Kidney (tissue), 14 donors: ENCODE data around the gene RBX1. TPM values are rescaled to one million over a fixed set of nuclear protein-coding genes. Genes with fewer than 3 reads are reported as not detected.

Experiments
- DNase-seq, 5 donors: peaks; one replicate each; pipeline ENCODE4 v3.0.0-alpha.2; 2013 to 2020
- FAIRE-seq: peaks from 2 replicates; lab custom pipeline; 2012; peaks lifted over from hg19 to GRCh38; lab: Jason Lieb, UNC
- H3K27ac ChIP-seq, 2 donors: one replicate each; pipeline ENCODE4 v1.7.0; 2013; ENCODE audit warnings: low read depth in 2 of 2, low read length in 2 of 2, inconsistent platforms in 1 of 2
- H3K27me3 ChIP-seq: one replicate; pipeline ENCODE4 v1.7.1; 2013; ENCODE audit warnings: low read length, inconsistent platforms; ENCODE audit not compliant: control insufficient read depth, insufficient read depth
- H3K36me3 ChIP-seq, 3 donors: one replicate each; pipeline versions ENCODE4 v1.7.0 to v1.7.1; 2013; ENCODE audit warnings: low read length in 3 of 3, control low read depth in 1 of 3, inconsistent platforms in 1 of 3; ENCODE audit not compliant: insufficient read depth in 3 of 3, control insufficient read depth in 2 of 3
- H3K4me1 ChIP-seq, 3 donors: one replicate each; pipeline versions ENCODE4 v1.7.0 to v1.7.1; 2013; ENCODE audit warnings: low read length in 3 of 3, inconsistent platforms in 1 of 3, low read depth in 1 of 3; ENCODE audit not compliant: control insufficient read depth in 2 of 3, insufficient read depth in 2 of 3
- H3K4me3 ChIP-seq, 3 donors: one replicate each; pipeline versions ENCODE4 v1.7.0 to v1.8.1; 2013; ENCODE audit warnings: low read length in 3 of 3, control low read depth in 1 of 3, inconsistent platforms in 1 of 3
- H3K9ac ChIP-seq, 3 donors: one replicate each; pipeline versions ENCODE4 v1.7.0 to v1.7.1; 2013; ENCODE audit warnings: low read length in 3 of 3, control low read depth in 1 of 3, inconsistent platforms in 1 of 3
- H3K9me3 ChIP-seq, 3 donors: one replicate each; pipeline versions ENCODE4 v1.7.0 to v1.7.1; 2013; ENCODE audit warnings: low read length in 3 of 3, control low read depth in 1 of 3, inconsistent platforms in 1 of 3; ENCODE audit not compliant: control insufficient read depth in 2 of 3, insufficient read depth in 1 of 3
- CTCF ChIP-seq: IDR thresholded peaks from 3 replicates; pipeline ENCODE4 v1.5.1; 2012; ENCODE audit warnings: mild to moderate bottlenecking, moderate library complexity, borderline replicate concordance; ENCODE audit not compliant: insufficient read depth; ENCODE audit errors: extremely low read depth
- intact Hi-C: fragments of 100-400 bp; cut with DNase I; formaldehyde crosslinking; loops from one replicate; pipeline ENCODE4 v1.11.1; 2022
- polyA plus RNA-seq: library from polyadenylated mRNA; stranded (reverse); fragments of 350-450 nt; fragmentation: Illumina TruSeq; extraction: RNeasy Lipid Tissue Mini Kit (QIAGEN cat#74804); gene quantifications from one replicate; pipeline ENCODE4 v1.2.3, GENCODE V29; 2014; ENCODE audit warnings: low read depth, low replicate concordance; ENCODE audit not compliant: insufficient read depth
- total RNA-seq: library from RNA; stranded (reverse); fragmentation: NEBNext Ultra II Directional; extraction: Animal tissue kit (Norgen Biotek cat#: 25700); gene quantifications from one replicate; pipeline ENCODE4 v1.2.1, GENCODE V29; 2021
- donor health status: control.
- donor health status: control.
- donor health status: control.
- donor health status: control.
- donor health status: control.
- donor health status: DM: yes; HTN: yes; CAD: no.
- donor health status: Normal renal cell carcinoma (clear cell type).

Gene RBX1
- total and polyA plus RNA-seq, 2 donors from 2014 or later, result 56.2 to 92.2 TPM

- no peak for FAIRE-seq
- H3K4me3 ChIP-seq, result no peak overlapping the region
- H3K9me3 ChIP-seq, result no peaks in the 10 kb centered on the region
- no peaks in the 10 kb centered on the region for H3K27me3 ChIP-seq
- H3K9ac ChIP-seq, result no peak overlapping the region
- no peaks in the 10 kb centered on the region for H3K4me1 ChIP-seq
- no peak overlapping the region for H3K27ac ChIP-seq
- no peak for DNase-seq
- TF ChIP-seq CTCF, result no peak
- H3K36me3 ChIP-seq, result no peaks in the 10 kb centered on the region
- intact Hi-C loops, result no loop called here
These were observed 46.3 kb downstream of the RBX1 start for GRCh38 chr22:40997520-40997919.

- H3K27ac ChIP-seq, result no peak overlapping the region
- H3K36me3 ChIP-seq, result no peaks in the 10 kb centered on the region
- H3K9me3 ChIP-seq, result no peaks in the 10 kb centered on the region
- H3K9ac ChIP-seq, result no peak overlapping the region
- H3K27me3 ChIP-seq, result no peaks in the 10 kb centered on the region
- H3K4me3 ChIP-seq, result no peak overlapping the region
- FAIRE-seq, result no peak
- DNase-seq, result no peak
- intact Hi-C loops, result no loop called here
- TF ChIP-seq CTCF, result no peak
- no peaks in the 10 kb centered on the region for H3K4me1 ChIP-seq
These were observed 48.9 kb downstream of the RBX1 start for GRCh38 chr22:41000040-41000565.

GRCh38 chr22:41000941-41001721, 50.0 kb downstream of the RBX1 start:
- no peak for DNase-seq
- Histone ChIP-seq H3K27ac (no peak overlapping the region), H3K9ac (no peak overlapping the region), H3K36me3 (no peaks in the 10 kb centered on the region), H3K4me1 (no peaks in the 10 kb centered on the region), H3K4me3 (no peak overlapping the region), H3K9me3 (no peaks in the 10 kb centered on the region), H3K27me3 (no peaks in the 10 kb centered on the region)
- no peak for TF ChIP-seq CTCF
- intact Hi-C loops, result no loop called here
- no peak for FAIRE-seq
